ENCODE results near the gene VCAN.

Gene VCAN

GRCh38 chr5:83469075-83469474 lies 2.5 kb upstream of the VCAN start:
- DNase-seq (ENCODE audit: low read depth) = no peak

- no peak for DNase-seq (ENCODE audit: low read depth)
These were observed 779 bp upstream of the VCAN start for GRCh38 chr5:83470526-83471404.

GRCh38 chr5:83472213-83472507 lies 616 bp downstream of the VCAN start:
- DNase-seq (ENCODE audit: low read depth) = no peak

- no peak for DNase-seq (ENCODE audit: low read depth)
These were observed 1.2 kb downstream of the VCAN start for GRCh38 chr5:83472508-83473345.

- peak; percentile 99 for DNase-seq (ENCODE audit: low read depth)
These were observed 2.0 kb downstream of the VCAN start for GRCh38 chr5:83473346-83474160.

- peak; percentile 94 for DNase-seq (ENCODE audit: low read depth)
These were observed 2.7 kb downstream of the VCAN start for GRCh38 chr5:83474161-83474796.

- DNase-seq (ENCODE audit: low read depth) = no peak
These were observed 3.4 kb downstream of the VCAN start for GRCh38 chr5:83474991-83475390.

GRCh38 chr5:83475391-83475863 lies 3.9 kb downstream of the VCAN start:
- DNase-seq (ENCODE audit: low read depth) = peak; percentile 95

GRCh38 chr5:83475935-83476814 lies 4.6 kb downstream of the VCAN start:
- peak; percentile 64 for DNase-seq (ENCODE audit: low read depth)

- no peak for DNase-seq (ENCODE audit: low read depth)
These were observed 11.4 kb downstream of the VCAN start for GRCh38 chr5:83482961-83483360.

- no peak for DNase-seq (ENCODE audit: low read depth)
These were observed 12.8 kb downstream of the VCAN start for GRCh38 chr5:83484294-83484693.

- no peak for DNase-seq (ENCODE audit: low read depth)
These were observed 14.3 kb downstream of the VCAN start for GRCh38 chr5:83485842-83486241.

GRCh38 chr5:83487155-83487554 lies 15.6 kb downstream of the VCAN start:
- no peak for DNase-seq (ENCODE audit: low read depth)

- peak; percentile 58 for DNase-seq (ENCODE audit: low read depth)
These were observed 16.7 kb downstream of the VCAN start for GRCh38 chr5:83488271-83488670.

- peak; percentile 52 for DNase-seq (ENCODE audit: low read depth)
These were observed 17.3 kb downstream of the VCAN start for GRCh38 chr5:83488821-83489220.

- DNase-seq (ENCODE audit: low read depth) = no peak
These were observed 18.7 kb downstream of the VCAN start for GRCh38 chr5:83490203-83490602.

GRCh38 chr5:83492331-83492730 lies 20.8 kb downstream of the VCAN start:
- peak; percentile 49 for DNase-seq (ENCODE audit: low read depth)

- no peak for DNase-seq (ENCODE audit: low read depth)
These were observed 22.1 kb downstream of the VCAN start for GRCh38 chr5:83493644-83494043.

- DNase-seq (ENCODE audit: low read depth) = no peak
These were observed 22.6 kb downstream of the VCAN start for GRCh38 chr5:83494087-83494620.

- DNase-seq (ENCODE audit: low read depth) = no peak
These were observed 23.1 kb downstream of the VCAN start for GRCh38 chr5:83494666-83495065.
